ENCODE measurements around the gene GSTO1.

DNA sequence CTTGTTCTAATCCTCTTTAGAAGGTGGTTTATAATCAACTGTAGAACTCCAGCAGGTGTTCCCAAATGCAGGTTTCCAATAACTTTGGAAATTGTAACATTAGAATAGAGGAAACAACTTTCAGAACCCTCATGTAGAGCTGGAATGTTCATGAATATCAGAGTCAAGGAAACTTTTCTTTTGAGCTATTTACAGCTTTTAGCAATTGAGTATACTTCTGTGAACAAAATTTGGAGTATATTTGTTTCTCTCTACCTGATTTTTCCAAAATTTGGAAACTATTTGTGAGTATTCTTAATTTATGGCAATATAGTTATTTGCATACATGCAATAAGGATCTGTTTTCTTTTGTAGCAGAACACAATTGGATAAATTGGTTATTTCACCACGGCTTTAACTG lies 19.8 kb upstream of the GSTO1 start:
- TF ChIP-seq, protein P1, sequence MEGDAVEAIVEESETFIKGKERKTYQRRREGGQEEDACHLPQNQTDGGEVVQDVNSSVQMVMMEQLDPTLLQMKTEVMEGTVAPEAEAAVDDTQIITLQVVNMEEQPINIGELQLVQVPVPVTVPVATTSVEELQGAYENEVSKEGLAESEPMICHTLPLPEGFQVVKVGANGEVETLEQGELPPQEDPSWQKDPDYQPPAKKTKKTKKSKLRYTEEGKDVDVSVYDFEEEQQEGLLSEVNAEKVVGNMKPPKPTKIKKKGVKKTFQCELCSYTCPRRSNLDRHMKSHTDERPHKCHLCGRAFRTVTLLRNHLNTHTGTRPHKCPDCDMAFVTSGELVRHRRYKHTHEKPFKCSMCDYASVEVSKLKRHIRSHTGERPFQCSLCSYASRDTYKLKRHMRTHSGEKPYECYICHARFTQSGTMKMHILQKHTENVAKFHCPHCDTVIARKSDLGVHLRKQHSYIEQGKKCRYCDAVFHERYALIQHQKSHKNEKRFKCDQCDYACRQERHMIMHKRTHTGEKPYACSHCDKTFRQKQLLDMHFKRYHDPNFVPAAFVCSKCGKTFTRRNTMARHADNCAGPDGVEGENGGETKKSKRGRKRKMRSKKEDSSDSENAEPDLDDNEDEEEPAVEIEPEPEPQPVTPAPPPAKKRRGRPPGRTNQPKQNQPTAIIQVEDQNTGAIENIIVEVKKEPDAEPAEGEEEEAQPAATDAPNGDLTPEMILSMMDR (IDR thresholded peaks at IDR 0.05; ENCODE audit: low read depth, low read length): no peak
- TF ChIP-seq EZH2phosphoT487 (IDR thresholded peaks at IDR 0.05; ENCODE audit: low read depth): no peak

Data from OCI-LY3 (cell line).